OCI-LY3 (cell line): Measurements from ENCODE around the gene SCYGR1.

Experiments used
- CTCF ChIP-seq: fragments of 200-600, 300-600 bp; sonication (generic); IDR thresholded peaks from 2 replicates; pipeline ENCODE4 v1.5.1; 2014; ENCODE audit warnings: antibody characterized with exemption, low read length, low read depth
- EZH2phosphoT487 ChIP-seq: fragments of 200-600 bp; shearing (Covaris generic); IDR thresholded peaks from 2 replicates; pipeline ENCODE4 v1.6.1; 2018; ENCODE audit warnings: antibody characterized with exemption, mixed run types, low read depth

GRCh38 chr2:227368574-227368973 lies 19.2 kb downstream of the SCYGR1 start:
- TF ChIP-seq CTCF = no peak
- no peak for TF ChIP-seq EZH2phosphoT487
